Keratinocyte (primary cell): ENCODE results near the gene ATPAF2. TPM values are rescaled to one million over a fixed set of nuclear protein-coding genes. Genes with fewer than 3 reads are reported as not detected.
A peak's percentile ranks its signal among the peaks of the same experiment; 100 is the strongest.

ENCODE experiments used
- DNase-seq: peaks from one replicate; pipeline ENCODE4 v3.0.0-alpha.2; 2011; ENCODE audit warnings: low read depth, missing footprints, low spot score
- FAIRE-seq: peaks from 2 replicates; lab custom pipeline; 2011; peaks lifted over from hg19 to GRCh38; lab: Jason Lieb, UNC
- H2AFZ ChIP-seq: 2 replicates; pipeline ENCODE4 v1.6.0; 2012; ENCODE audit warnings: low read length, control low read depth, inconsistent platforms; ENCODE audit not compliant: control insufficient read depth
- H3K27ac ChIP-seq: 2 replicates; pipeline ENCODE4 v1.5.1; 2011; ENCODE audit warnings: low read length; ENCODE audit not compliant: control insufficient read depth, insufficient read depth
- H3K27me3 ChIP-seq: 3 replicates; pipeline ENCODE4 v1.6.0; 2011; ENCODE audit warnings: low read length; ENCODE audit not compliant: control insufficient read depth, insufficient read depth; ENCODE audit errors: extremely low read depth
- H3K36me3 ChIP-seq, 2 experiments: 2 replicates in 1 of 2; 3 replicates in 1 of 2; pipeline ENCODE4 v1.5.1; 2011; ENCODE audit warnings: low read length in 2 of 2, mild to moderate bottlenecking in 1 of 2; ENCODE audit not compliant: control insufficient read depth in 2 of 2, insufficient read depth in 2 of 2; ENCODE audit errors: extremely low read depth in 1 of 2
- H3K4me1 ChIP-seq: 3 replicates; pipeline ENCODE4 v1.5.1; 2011; ENCODE audit warnings: low read length; ENCODE audit not compliant: control insufficient read depth, insufficient read depth; ENCODE audit errors: extremely low read depth
- H3K4me2 ChIP-seq: 3 replicates; pipeline ENCODE4 v1.6.0; 2011; ENCODE audit warnings: low read depth, low read length; ENCODE audit not compliant: control insufficient read depth, insufficient read depth; ENCODE audit errors: extremely low read depth
- H3K4me3 ChIP-seq, 3 experiments: fragments of 200-600 bp in 1 of 3; sonication (generic) in 1 of 3; 2 replicates in 2 of 3; 3 replicates in 1 of 3; pipeline ENCODE4 v1.5.1; 2011 to 2016; ENCODE audit warnings: low read length in 3 of 3, mild to moderate bottlenecking in 3 of 3, control low read depth in 2 of 3, inconsistent platforms in 1 of 3, low read depth in 1 of 3, mixed read lengths in 1 of 3, mixed run types in 1 of 3, moderate library complexity in 1 of 3; ENCODE audit not compliant: control insufficient read depth in 2 of 3, insufficient read depth in 2 of 3; ENCODE audit errors: extremely low read depth in 1 of 3
- H3K79me2 ChIP-seq: 2 replicates; pipeline ENCODE4 v1.6.0; 2012; ENCODE audit warnings: low read length; ENCODE audit not compliant: control insufficient read depth, insufficient read depth
- H3K9ac ChIP-seq: 3 replicates; pipeline ENCODE4 v1.6.0; 2011; ENCODE audit warnings: low read length; ENCODE audit not compliant: control insufficient read depth, insufficient read depth; ENCODE audit errors: extremely low read depth
- H3K9me1 ChIP-seq: 3 replicates; pipeline ENCODE4 v1.6.0; 2011; ENCODE audit warnings: low read length; ENCODE audit not compliant: control insufficient read depth, insufficient read depth; ENCODE audit errors: extremely low read depth
- H3K9me3 ChIP-seq: 2 replicates; pipeline ENCODE4 v1.5.1; 2012; ENCODE audit warnings: low read depth, low read length; ENCODE audit not compliant: control insufficient read depth
- H4K20me1 ChIP-seq: 3 replicates; pipeline ENCODE4 v1.6.0; 2011; ENCODE audit warnings: low read length; ENCODE audit not compliant: control insufficient read depth, insufficient read depth; ENCODE audit errors: extremely low read depth
- EZH2 ChIP-seq: IDR thresholded peaks from one replicate; pipeline ENCODE4 v1.6.1; 2012; ENCODE audit warnings: inconsistent platforms, mild to moderate bottlenecking, low read length, moderate library complexity
- dilution Hi-C: fragments of 300-500 bp; cut with MboI; formaldehyde crosslinking; loops from one replicate; pipeline ENCODE4 v1.7.0; 2020; ENCODE audit warnings: low sequenced_read_pairs; ENCODE audit not compliant: extremely low pct_ligation_motif_present
- polyA plus RNA-seq, 5 experiments: library from polyadenylated mRNA; depleted of rRNA in 3 of 5; stranded (reverse) in 3 of 5; stranded (forward) in 1 of 5; unstranded in 1 of 5; fragments of >200 nt; gene quantifications; 1 replicate in 1 of 5; 2 replicates in 3 of 5; 3 replicates in 1 of 5; pipeline versions ENCODE4 v1.2.1 to v1.2.3, GENCODE V29; 2011 to 2012; ENCODE audit warnings: missing spikeins in 2 of 5, low read depth in 1 of 5, low replicate concordance in 1 of 5
- TF ChIP-seq, protein P1 (sequence below), 3 experiments: IDR thresholded peaks in 1 of 3; conservative IDR thresholded peaks in 1 of 3; optimal IDR thresholded peaks in 1 of 3; 2 replicates in 2 of 3; 3 replicates in 1 of 3; pipeline versions ENCODE3 to v1.5.1; 2011; ENCODE audit warnings: low read length in 3 of 3, mild to moderate bottlenecking in 3 of 3, moderate library complexity in 2 of 3, control low read depth in 1 of 3, inconsistent platforms in 1 of 3; ENCODE audit not compliant: insufficient read depth in 2 of 3; ENCODE audit errors: extremely low read depth in 1 of 3

The ATPAF2 gene
- polyA plus RNA-seq, 1 donor (not counting 4 experiments of a cell fraction or from before 2014, with no cell fraction given), result 24.4 TPM

DNA sequence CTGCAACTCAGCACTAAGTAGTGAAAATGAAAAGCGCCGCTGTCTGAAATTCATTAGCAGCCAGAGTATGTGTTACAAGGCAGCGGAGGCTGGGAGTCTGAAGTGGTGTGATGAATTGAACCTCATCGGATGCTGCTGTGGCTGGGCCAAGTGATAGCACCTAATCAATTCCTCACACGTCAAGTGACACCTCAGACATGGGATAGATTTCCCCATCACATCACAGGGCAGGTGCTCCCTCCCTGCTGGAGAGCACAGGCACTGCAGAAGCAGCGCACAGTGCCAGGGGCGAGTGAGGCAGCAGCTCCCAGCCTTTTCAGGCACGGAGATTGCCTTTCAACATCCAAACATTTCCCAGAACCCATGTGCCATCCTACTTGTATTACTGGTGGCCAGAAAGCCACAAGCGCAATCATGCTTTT is 34.1 kb downstream of the ATPAF2 start:
- H3K4me1 ChIP-seq, result peaks cover 12% of the 10 kb centered on the region
- no peaks in the 10 kb centered on the region for H3K9me3 ChIP-seq
- TF ChIP-seq EZH2, result no peak
- TF ChIP-seq, protein P1, sequence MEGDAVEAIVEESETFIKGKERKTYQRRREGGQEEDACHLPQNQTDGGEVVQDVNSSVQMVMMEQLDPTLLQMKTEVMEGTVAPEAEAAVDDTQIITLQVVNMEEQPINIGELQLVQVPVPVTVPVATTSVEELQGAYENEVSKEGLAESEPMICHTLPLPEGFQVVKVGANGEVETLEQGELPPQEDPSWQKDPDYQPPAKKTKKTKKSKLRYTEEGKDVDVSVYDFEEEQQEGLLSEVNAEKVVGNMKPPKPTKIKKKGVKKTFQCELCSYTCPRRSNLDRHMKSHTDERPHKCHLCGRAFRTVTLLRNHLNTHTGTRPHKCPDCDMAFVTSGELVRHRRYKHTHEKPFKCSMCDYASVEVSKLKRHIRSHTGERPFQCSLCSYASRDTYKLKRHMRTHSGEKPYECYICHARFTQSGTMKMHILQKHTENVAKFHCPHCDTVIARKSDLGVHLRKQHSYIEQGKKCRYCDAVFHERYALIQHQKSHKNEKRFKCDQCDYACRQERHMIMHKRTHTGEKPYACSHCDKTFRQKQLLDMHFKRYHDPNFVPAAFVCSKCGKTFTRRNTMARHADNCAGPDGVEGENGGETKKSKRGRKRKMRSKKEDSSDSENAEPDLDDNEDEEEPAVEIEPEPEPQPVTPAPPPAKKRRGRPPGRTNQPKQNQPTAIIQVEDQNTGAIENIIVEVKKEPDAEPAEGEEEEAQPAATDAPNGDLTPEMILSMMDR (optimal IDR thresholded peaks at IDR 0.05 in 1 of 3, IDR thresholded peaks at IDR 0.05 in 1 of 3, conservative IDR thresholded peaks at IDR 0.05 in 1 of 3; ENCODE audit: extremely low read depth in 1 of 3, insufficient read depth in 2 of 3, low read length in 3 of 3), result peak; percentile 46 to 70 (median 70)
- FAIRE-seq (peak; percentile 17), DNase-seq (no peak)
- dilution Hi-C loops, result no loop called here
- H3K79me2 ChIP-seq, result no peaks in the 10 kb centered on the region
- no peaks in the 10 kb centered on the region for H3K9me1 ChIP-seq
- H2AFZ ChIP-seq, result no peak overlapping the region
- H3K36me3 ChIP-seq, result peaks cover 0 to 6% of the 10 kb centered on the region in 2 experiments
- no peak overlapping the region for H3K4me2 ChIP-seq
- H3K27ac ChIP-seq, result no peak overlapping the region
- no peaks in the 10 kb centered on the region for H4K20me1 ChIP-seq
- H3K4me3 ChIP-seq, result no peak overlapping the region
- no peak overlapping the region for H3K9ac ChIP-seq
- no peaks in the 10 kb centered on the region for H3K27me3 ChIP-seq

DNA sequence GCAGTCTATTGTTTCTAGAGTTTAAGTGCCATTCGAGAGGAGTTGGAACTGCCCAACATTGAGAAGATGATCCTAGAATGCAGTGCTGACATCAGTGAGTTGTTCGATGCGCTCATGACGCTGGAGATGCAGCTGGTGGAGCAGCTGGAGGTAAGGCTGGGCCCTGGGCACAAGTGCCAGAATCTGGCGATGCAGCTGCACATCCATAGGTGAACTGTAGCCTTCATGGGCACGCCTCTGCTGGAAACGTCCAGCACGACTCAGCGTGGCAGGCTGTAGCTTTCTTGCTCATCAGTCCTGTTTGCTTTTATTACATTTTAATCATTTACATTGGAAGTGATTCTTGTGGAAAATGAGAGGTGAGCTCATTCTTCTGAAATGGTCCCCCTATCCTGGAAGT is 34.6 kb downstream of the ATPAF2 start:
- no peak overlapping the region for H3K27ac ChIP-seq
- FAIRE-seq, result no peak
- no peaks in the 10 kb centered on the region for H3K79me2 ChIP-seq
- no peak overlapping the region for H3K4me2 ChIP-seq
- no peak overlapping the region for H2AFZ ChIP-seq
- DNase-seq, result no peak
- no peak overlapping the region for H3K4me3 ChIP-seq
- peaks cover 0 to 6% of the 10 kb centered on the region in 2 experiments for H3K36me3 ChIP-seq
- H3K9me3 ChIP-seq, result no peaks in the 10 kb centered on the region
- H3K4me1 ChIP-seq, result peaks cover 12% of the 10 kb centered on the region
- TF ChIP-seq, protein P1 (optimal IDR thresholded peaks at IDR 0.05 in 1 of 3, IDR thresholded peaks at IDR 0.05 in 1 of 3, conservative IDR thresholded peaks at IDR 0.05 in 1 of 3; ENCODE audit: extremely low read depth in 1 of 3, insufficient read depth in 2 of 3, low read length in 3 of 3), result no peak
- TF ChIP-seq EZH2, result no peak
- H3K27me3 ChIP-seq, result no peaks in the 10 kb centered on the region
- H3K9me1 ChIP-seq, result no peaks in the 10 kb centered on the region
- no peaks in the 10 kb centered on the region for H4K20me1 ChIP-seq
- dilution Hi-C loops, result no loop called here
- no peak overlapping the region for H3K9ac ChIP-seq
